Activated naive CD8-positive, alpha-beta T cell treated with anti-CD3 and anti-CD28 coated beads, Interleukin-2, amount 50 U/mL, for 24 hours (primary cell): ENCODE measurements around the gene RNF135.
"Not testable (repeated sequence)": the region's sequence is repeated elsewhere in the genome, so short reads cannot be mapped to it uniquely, and the experiment has no call there.

Source experiments
- ATAC-seq: fragments of 150-1000 bp; cut with Tn5 transposase; one replicate; pipeline ENCODE4 v1.10.0; 2021
- DNase-seq: peaks from one replicate; pipeline ENCODE4 v3.0.0; 2021
- H3K27ac Mint-ChIP-seq: one replicate; pipeline ENCODE4 v1.8.0; 2021; ENCODE audit warnings: mild to moderate bottlenecking, mixed read lengths
- H3K27me3 Mint-ChIP-seq: one replicate; pipeline ENCODE4 v1.8.0; 2021; ENCODE audit warnings: mixed read lengths
- H3K36me3 Mint-ChIP-seq: one replicate; pipeline ENCODE4 v1.8.0; 2021; ENCODE audit warnings: low read depth, mixed read lengths
- H3K4me1 Mint-ChIP-seq: one replicate; pipeline ENCODE4 v1.8.0; 2021; ENCODE audit warnings: mixed read lengths
- H3K4me3 Mint-ChIP-seq: one replicate; pipeline ENCODE4 v1.8.0; 2021; ENCODE audit warnings: mild to moderate bottlenecking, moderate library complexity, mixed read lengths
- H3K9me3 Mint-ChIP-seq: one replicate; pipeline ENCODE4 v1.8.0; 2021; ENCODE audit warnings: mixed read lengths

RNF135 gene

DNA sequence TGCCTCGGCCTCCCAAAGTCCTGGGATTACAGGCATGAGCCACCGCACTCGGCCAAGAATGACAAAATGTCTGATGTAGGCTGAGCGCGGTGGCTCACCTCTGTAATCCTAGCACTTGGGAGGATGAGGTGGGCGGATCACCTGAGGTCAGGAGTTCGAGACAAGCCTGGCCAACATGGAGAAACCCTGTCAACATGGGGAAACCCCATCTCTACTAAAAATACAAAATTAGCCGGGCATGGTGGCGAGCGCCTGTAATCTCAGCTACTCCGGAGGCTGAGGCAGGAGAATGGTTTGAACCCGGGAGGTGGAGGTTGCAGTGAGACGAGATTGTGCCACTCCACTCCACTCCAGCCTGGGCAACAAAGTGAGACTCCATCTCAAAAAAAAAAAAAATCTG, 2.9 kb upstream of the RNF135 start:
- not testable (repeated sequence) for DNase-seq, ATAC-seq, H3K27ac Mint-ChIP-seq, H3K9me3 Mint-ChIP-seq
- Mint-ChIP-seq H3K4me1 (peaks cover 42% of the 10 kb centered on the region), H3K4me3 (peak overlapping the region; percentile 58), H3K27me3 (peaks cover 15% of the 10 kb centered on the region), H3K36me3 (peaks cover 11% of the 10 kb centered on the region)

DNA sequence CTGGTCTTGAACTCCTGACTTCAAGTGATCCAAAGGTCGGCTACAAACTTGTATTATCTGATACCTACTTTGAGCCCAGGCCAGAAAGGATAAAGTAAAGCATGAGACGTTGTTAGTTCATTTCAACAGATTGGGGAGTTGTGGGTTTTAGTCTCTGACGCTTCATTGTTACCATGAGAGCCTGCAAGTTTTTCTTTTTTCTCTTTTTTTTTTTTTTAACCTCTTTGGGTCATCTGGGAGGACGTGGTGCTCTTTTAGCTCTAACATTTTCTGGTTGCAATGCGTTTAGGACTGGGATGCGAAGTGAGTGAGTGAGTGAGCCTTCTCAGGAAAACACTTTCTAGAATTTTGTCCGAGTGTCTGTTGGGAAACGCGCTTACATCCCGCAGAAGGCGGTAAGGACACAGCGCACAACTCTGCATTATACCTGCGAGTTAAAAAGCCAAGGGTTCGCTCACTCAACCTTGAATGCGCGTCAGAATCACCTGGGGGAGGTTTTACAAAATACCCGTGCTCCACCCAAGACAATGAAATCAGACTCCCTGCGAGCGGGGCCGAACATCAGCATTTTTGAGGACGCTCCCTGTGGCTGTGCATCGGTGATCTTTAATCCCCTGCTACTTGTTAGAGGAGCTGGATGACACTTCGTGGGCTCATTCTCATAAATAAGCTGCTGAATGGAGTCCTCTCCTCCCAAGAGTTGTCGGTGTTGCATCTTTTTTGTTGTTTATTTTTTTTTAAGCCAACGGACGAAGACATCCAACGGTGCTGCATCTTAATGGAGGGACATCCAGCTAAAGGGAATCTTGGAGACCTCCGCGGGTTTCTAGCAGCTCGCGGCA, 629 bp upstream of the RNF135 start:
- H3K36me3 Mint-ChIP-seq = peaks cover 17% of the 10 kb centered on the region
- no peak for ATAC-seq
- peak; percentile 34 for DNase-seq
- H3K4me1 Mint-ChIP-seq = peaks cover 46% of the 10 kb centered on the region
- peak overlapping the region; percentile 89 for H3K27ac Mint-ChIP-seq
- peaks cover 15% of the 10 kb centered on the region for H3K27me3 Mint-ChIP-seq
- peak overlapping the region; percentile 86 for H3K4me3 Mint-ChIP-seq
- peaks cover 4% of the 10 kb centered on the region for H3K9me3 Mint-ChIP-seq

DNA sequence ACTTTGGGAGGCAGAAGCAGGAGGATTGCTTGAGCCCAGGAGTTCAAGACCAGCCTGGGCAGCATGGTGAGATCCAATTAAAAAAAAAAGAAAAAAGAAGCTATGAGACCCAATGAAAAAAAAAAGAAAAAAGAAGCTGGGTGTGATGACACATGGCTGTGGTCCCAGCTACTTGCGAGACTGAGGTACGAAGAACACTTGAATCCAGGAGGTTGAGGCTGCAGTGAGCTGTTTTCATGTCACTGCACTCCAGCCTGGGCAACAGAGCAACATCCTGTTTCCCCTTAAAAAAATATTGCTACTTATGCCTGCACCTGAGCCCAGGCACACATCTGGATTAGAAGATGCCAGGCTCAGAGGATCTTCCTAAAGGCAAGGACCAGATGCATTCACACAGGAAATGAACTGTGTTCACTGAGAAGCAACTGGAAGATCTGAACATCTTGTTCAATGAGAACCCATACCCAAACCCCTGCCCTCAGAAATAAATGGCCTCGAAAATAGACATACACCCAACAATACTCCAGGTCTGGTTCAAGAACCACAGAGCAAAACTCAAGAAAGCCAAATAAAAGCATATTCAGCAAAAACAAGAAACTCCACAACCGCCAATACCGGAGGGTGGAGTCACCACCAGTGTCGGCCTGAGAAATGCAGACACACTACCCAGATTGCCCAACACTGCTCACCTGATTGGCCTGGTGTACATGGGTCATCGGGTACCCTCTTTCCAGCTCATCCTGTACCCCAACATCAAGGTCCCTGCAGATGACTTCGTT, 4.4 kb downstream of the RNF135 start:
- peaks cover 25% of the 10 kb centered on the region for H3K4me1 Mint-ChIP-seq
- DNase-seq = no peak
- no peak overlapping the region for H3K4me3 Mint-ChIP-seq
- ATAC-seq = no peak
- peaks cover 27% of the 10 kb centered on the region for H3K36me3 Mint-ChIP-seq
- H3K27me3 Mint-ChIP-seq = peaks cover 3% of the 10 kb centered on the region
- no peak overlapping the region for H3K27ac Mint-ChIP-seq
- peaks cover 4% of the 10 kb centered on the region for H3K9me3 Mint-ChIP-seq

DNA sequence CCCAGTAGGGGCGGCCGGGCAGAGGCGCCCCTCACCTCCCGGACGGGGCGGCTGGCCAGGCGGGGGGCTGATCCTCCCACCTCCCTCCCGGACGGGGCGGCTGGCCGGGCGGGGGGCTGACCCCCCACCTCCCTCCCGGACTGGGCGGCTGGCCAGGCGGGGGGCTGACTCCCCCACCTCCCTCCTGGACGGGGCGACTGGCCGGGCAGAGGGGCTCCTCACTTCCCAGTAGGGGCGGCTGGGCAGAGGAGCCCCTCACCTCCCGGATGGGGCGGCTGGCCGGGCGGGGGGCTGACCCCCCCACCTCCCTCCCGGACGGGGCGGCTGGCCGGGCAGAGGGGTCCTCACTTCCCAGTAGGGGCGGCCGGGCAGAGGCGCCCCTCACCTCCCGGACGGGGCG, 9.1 kb downstream of the RNF135 start:
- DNase-seq, H3K27me3 Mint-ChIP-seq, H3K4me3 Mint-ChIP-seq, H3K9me3 Mint-ChIP-seq, H3K27ac Mint-ChIP-seq, ATAC-seq, H3K4me1 Mint-ChIP-seq: not testable (repeated sequence)
- peaks cover 12% of the 10 kb centered on the region for H3K36me3 Mint-ChIP-seq

DNA sequence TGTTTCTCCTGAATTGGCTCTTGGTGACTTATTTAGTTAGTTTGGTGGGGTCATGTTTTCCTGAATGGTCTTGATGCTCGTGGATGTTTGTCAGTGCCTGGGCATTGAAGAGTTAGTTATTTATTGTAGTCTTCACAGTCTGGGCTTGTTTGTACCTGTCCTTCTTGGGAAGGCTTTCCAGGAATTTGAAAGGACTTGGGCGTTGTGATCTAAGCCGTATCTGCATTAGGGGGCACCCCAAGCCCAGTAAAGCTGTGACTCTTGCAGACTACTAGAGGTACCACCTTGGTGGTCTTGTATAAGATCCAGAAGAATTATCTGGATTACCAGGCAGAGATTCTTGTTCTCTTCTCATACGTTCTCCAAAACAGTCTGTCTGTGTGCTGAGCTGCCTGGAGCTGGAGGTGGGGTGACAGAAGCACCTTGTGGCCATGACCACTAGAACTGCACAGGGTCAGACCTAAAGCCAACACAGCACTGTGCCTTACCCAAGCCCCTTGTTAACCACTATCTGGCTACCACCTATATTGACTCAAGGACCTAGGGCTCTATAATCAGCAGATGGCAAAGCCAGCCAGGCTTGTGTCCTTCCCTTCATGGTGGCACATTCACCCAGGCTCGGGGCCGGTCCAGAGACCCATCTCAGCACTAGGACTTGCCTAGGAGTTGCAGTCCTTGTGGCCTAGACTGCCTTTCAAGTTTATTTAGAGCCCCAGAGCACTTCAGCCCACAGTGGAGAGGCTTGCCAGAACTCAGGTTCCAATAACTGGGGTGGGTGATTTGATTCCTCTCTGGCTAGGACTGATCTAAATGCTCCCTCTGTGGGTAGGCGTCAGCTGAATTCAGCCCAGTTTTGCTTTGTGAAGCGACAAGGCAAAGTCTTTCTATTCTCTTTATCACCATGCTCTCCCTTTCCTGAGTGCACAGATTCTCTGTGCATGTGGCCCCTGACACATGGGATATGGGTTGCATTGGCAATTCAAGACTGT, 11.0 kb downstream of the RNF135 start:
- H3K27me3 Mint-ChIP-seq = no peaks in the 10 kb centered on the region
- peaks cover 3% of the 10 kb centered on the region for H3K36me3 Mint-ChIP-seq
- no peaks in the 10 kb centered on the region for H3K9me3 Mint-ChIP-seq
- no peak for ATAC-seq
- no peak overlapping the region for H3K27ac Mint-ChIP-seq
- DNase-seq = no peak
- no peak overlapping the region for H3K4me3 Mint-ChIP-seq
- H3K4me1 Mint-ChIP-seq = peaks cover 4% of the 10 kb centered on the region

DNA sequence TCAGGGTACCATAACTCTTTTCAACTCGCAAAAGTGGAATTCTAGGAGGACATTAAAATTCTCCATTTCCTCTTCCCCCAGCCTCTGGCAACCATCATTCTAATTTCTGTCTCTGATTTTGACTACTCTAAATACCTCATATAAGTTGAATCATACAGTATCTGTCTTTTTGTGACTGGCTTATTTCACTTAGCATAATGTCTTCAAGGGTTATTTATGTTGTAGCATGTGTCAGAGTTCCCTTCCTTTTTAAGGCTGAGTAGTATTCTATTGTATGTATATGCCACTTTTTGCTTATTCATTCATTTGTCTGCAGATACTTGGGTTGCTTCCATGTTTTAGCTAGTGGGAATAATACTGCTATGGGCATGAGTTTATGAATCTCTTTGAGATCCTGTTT, 12.0 kb downstream of the RNF135 start:
- H3K9me3 Mint-ChIP-seq = no peaks in the 10 kb centered on the region
- peaks cover 3% of the 10 kb centered on the region for H3K36me3 Mint-ChIP-seq
- H3K27ac Mint-ChIP-seq = no peak overlapping the region
- ATAC-seq (no peak), DNase-seq (no peak)
- H3K27me3 Mint-ChIP-seq = no peaks in the 10 kb centered on the region
- H3K4me3 Mint-ChIP-seq = no peak overlapping the region
- H3K4me1 Mint-ChIP-seq = peaks cover 4% of the 10 kb centered on the region

DNA sequence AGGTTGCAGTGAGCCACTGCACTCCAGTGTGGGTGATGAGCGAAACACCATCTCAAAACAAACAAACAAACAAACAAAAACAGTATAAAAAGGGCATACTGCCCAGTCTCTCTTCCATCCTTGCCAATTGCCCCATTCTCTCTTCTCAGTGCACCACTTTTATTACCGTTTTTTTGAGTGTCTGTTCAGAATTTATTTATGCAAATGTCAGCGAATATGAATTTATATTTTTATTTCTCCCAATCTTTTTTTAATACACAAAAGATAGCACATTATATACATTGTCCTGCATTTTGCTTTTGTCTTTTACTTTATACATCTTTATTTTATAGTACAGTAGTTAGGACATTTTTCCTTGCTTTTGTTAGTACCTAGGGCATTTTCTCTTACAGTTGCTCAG, 19.6 kb downstream of the RNF135 start:
- Mint-ChIP-seq H3K4me1 (no peaks in the 10 kb centered on the region), H3K4me3 (no peak overlapping the region), H3K27ac (no peak overlapping the region), H3K9me3 (no peaks in the 10 kb centered on the region), H3K27me3 (no peaks in the 10 kb centered on the region), H3K36me3 (peaks cover 7% of the 10 kb centered on the region)
- DNase-seq (no peak), ATAC-seq (no peak)

DNA sequence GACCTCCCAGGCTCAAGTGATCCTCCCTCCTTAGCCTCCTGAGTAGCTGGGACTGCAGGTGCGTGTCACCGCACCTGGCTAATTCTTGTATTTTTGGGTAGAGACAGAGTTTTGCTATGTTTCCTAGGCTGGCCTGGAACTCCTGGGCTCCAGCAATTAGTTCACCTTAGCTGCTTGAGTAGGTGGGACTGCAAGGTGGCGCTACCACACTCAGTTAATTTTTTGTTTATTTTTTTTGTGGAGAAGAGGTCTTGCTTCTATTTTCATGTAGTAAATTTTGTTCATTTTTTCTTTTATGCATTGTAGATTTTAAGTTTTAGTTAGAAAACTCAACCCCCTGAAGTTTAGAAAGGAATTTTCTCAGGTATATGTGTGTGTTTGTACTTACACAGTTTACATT, 21.7 kb downstream of the RNF135 start:
- ATAC-seq = no peak
- no peaks in the 10 kb centered on the region for H3K27me3 Mint-ChIP-seq
- H3K9me3 Mint-ChIP-seq = no peaks in the 10 kb centered on the region
- H3K36me3 Mint-ChIP-seq = peaks cover 8% of the 10 kb centered on the region
- no peak overlapping the region for H3K27ac Mint-ChIP-seq
- H3K4me1 Mint-ChIP-seq = no peaks in the 10 kb centered on the region
- no peak for DNase-seq
- H3K4me3 Mint-ChIP-seq = no peak overlapping the region

DNA sequence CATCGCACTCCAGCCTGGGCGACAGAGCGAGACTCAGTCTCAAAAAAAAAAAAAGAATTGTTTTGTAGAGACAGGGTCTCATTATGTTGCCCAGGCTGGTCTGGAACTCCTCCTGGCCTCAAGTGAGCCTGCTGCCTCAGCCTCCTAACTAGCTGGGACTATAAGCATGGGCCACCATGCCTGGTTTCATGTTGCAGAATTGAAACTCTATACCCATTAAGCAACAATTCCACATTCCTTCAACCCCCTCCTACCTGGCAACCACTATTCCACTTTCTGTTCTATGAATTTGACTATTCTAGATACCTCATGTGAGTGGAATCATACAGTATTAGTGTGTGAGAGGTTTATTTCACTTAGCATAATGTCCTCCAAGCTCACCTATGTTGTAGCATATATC, 24.5 kb downstream of the RNF135 start:
- H3K9me3 Mint-ChIP-seq = no peaks in the 10 kb centered on the region
- no peak overlapping the region for H3K4me3 Mint-ChIP-seq
- ATAC-seq (no peak), DNase-seq (no peak)
- no peak overlapping the region for H3K27ac Mint-ChIP-seq
- peaks cover 7% of the 10 kb centered on the region for H3K36me3 Mint-ChIP-seq
- H3K27me3 Mint-ChIP-seq = no peaks in the 10 kb centered on the region
- no peaks in the 10 kb centered on the region for H3K4me1 Mint-ChIP-seq

DNA sequence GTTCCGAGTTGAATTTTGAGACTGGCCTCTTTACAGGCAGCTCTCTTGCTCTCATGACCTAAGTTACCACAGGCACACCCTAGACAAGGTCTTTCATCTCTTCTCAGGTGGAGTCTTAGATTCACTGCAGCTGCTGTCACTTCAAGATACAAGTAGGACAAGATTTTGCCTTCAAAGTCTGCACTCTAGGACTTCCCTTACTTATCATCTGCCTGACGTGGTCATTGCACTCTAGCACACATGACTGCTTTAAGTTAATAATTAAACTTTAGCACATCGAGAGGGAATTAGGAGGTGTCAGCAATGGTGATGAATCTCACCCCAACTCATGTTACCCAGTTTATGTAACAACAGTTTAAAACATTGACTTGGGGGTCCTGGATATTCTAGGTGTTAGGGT, 25.6 kb downstream of the RNF135 start:
- Mint-ChIP-seq H3K27me3 (no peaks in the 10 kb centered on the region), H3K36me3 (peaks cover 7% of the 10 kb centered on the region), H3K27ac (no peak overlapping the region), H3K4me1 (no peaks in the 10 kb centered on the region), H3K9me3 (no peaks in the 10 kb centered on the region), H3K4me3 (no peak overlapping the region)
- DNase-seq = no peak
- no peak for ATAC-seq

DNA sequence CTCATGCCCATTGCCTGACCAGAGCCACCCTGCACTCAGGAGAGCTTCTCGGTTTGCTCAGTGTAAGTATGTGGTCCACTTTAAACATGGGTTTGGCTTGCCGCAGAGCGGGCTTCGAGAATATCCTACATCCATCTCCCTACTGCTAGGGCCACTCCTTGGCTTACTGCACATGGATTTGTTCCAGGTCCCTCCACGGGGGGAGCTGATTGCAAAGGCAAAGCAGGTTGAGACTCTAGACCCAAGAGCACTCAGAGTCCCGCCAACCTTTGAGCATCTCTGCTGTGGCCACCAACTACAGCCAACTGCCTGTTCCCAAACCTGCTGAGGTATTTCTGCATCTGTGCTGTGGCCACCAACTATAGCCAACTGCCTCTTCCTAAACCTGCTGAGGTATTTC, 26.4 kb downstream of the RNF135 start:
- H3K27me3 Mint-ChIP-seq = no peaks in the 10 kb centered on the region
- H3K9me3 Mint-ChIP-seq = no peaks in the 10 kb centered on the region
- no peak overlapping the region for H3K4me3 Mint-ChIP-seq
- H3K27ac Mint-ChIP-seq = no peak overlapping the region
- no peaks in the 10 kb centered on the region for H3K4me1 Mint-ChIP-seq
- peaks cover 7% of the 10 kb centered on the region for H3K36me3 Mint-ChIP-seq
- ATAC-seq (no peak), DNase-seq (no peak)

DNA sequence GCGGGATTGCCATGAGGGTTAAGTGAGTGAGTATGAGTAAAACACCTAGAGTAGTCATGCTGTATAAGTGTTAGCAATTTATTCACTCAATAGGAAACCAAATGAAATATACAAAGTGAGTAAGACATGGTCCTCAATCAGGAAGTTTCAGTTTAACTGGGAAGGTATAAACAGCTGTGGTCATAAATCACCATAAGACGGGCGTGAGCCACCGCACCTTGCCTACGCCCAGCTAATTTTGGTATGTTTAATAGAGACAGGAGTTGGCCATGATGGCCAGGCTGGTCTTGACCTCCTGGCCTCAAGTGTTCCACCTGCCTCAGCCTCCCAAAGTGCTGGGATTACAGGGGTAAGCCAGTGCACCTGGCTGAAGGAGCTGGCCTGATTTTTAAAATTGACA, 27.0 kb downstream of the RNF135 start:
- ATAC-seq (no peak), DNase-seq (no peak)
- no peaks in the 10 kb centered on the region for H3K9me3 Mint-ChIP-seq
- H3K36me3 Mint-ChIP-seq = peaks cover 8% of the 10 kb centered on the region
- no peaks in the 10 kb centered on the region for H3K27me3 Mint-ChIP-seq
- H3K4me1 Mint-ChIP-seq = no peaks in the 10 kb centered on the region
- no peak overlapping the region for H3K27ac Mint-ChIP-seq
- H3K4me3 Mint-ChIP-seq = no peak overlapping the region

DNA sequence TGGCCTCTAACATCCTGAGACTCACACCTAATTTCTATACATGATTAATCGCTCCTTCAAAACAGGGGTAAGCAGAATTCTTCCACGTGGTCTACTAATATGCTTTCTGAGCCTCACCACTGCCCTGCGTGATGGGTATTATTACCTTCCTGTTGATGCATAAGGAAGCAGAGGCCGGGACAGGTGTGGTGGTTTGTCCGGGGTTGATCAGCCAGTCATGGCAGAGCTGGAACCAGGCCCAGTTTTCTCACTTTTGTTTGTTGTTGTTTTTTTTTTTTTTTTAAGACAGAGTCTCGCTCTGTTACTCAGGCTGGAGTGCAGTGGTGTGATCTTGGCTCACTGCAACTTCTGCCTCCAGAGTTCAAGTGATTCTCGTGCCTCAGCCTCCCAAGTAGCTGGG, 31.2 kb downstream of the RNF135 start:
- Mint-ChIP-seq H3K36me3 (peaks cover 8% of the 10 kb centered on the region), H3K4me3 (no peak overlapping the region), H3K27me3 (no peaks in the 10 kb centered on the region), H3K27ac (no peak overlapping the region), H3K4me1 (no peaks in the 10 kb centered on the region), H3K9me3 (no peaks in the 10 kb centered on the region)
- ATAC-seq = no peak
- no peak for DNase-seq

DNA sequence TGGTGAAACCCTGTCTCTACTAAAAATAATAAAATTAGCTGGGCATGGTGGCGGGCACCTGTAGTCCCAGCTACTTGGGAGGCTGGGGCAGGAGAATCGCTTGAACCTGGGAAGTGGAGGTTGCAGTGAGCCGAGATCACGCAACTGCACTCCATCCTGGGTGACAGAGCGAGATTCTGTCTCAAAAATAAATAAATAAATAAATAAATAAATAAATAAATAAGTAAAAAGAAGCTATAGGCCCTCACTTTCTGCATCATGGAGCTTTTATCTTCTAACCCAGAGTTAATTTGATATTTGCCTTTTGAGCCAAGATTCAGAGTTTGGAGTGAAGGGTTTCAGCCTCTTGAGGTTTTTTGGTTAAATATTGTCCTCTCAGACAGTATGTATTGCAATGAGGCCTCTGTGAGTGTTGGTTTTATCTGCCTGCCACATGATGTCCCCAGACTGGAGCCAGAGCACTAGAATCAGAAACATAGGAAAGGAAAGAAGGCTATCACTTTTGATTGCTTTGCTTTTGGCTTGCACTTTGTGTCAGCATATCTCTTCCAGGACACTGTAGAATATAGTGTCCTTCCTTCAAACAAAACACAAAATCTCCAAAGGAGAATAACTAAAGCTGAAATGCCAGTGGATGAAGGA, 32.5 kb downstream of the RNF135 start:
- H3K9me3 Mint-ChIP-seq = no peaks in the 10 kb centered on the region
- H3K27ac Mint-ChIP-seq = no peak overlapping the region
- H3K4me3 Mint-ChIP-seq = no peak overlapping the region
- H3K36me3 Mint-ChIP-seq = peaks cover 4% of the 10 kb centered on the region
- peaks cover 9% of the 10 kb centered on the region for H3K27me3 Mint-ChIP-seq
- H3K4me1 Mint-ChIP-seq = peaks cover 7% of the 10 kb centered on the region
- DNase-seq (no peak), ATAC-seq (no peak)
